ENCODE data around the gene HIF3A. TPM values are rescaled to one million over a fixed set of nuclear protein-coding genes. Genes with fewer than 3 reads are reported as not detected.
"Not testable (repeated sequence)": the region's sequence is repeated elsewhere in the genome, so short reads cannot be mapped to it uniquely, and the experiment has no call there.

Gene HIF3A
- total RNA-seq, 1 experiment from 2014 or later = 0.98 TPM

DNA sequence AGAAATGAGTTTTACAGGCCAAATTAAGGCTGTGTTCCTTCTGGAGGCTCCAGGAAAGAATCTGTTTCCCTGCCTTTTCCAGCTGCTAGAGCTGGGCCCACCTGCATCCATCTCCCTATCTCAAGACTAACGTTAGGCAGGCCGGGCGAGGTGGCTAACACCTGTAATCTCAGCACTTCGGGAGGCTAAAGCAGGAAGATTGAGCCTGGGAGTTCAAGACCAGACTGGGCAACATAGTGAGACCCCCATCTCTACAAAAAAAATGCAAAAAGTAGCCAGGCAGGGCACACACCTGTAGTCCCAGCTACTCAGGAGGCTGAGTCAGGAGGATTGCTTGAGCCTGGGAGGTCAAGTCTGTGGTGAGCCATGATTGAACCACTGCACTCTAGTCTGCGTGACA, 14.6 kb downstream of the HIF3A start:
- ChIA-PET CTCF (no interaction called here), RAD21 (ENCODE audit: low non-redundant PET in 1 of 2, low total read pairs in 2 of 2, uncharacterized antibody in 2 of 2, unreplicated experiment in 2 of 2) (no interaction called here), POLR2A (no interaction called here)
- Histone ChIP-seq H3K4me1 (ENCODE audit: control insufficient read depth in 1 of 2, insufficient read depth in 2 of 2, low read length in 2 of 2) (no peaks in the 10 kb centered on the region), H3K4me3 (replicated peaks in 1 of 2; ENCODE audit: low read depth in 1 of 2, low read length in 2 of 2) (no peak overlapping the region), H3K27ac (ENCODE audit: low read depth, low read length) (no peak overlapping the region), H3K27me3 (ENCODE audit: insufficient read depth, low read length) (no peaks in the 10 kb centered on the region), H2AFZ (ENCODE audit: low read depth, low read length, poor library complexity, severe bottlenecking) (no peak overlapping the region), H3K4me2 (ENCODE audit: low read length) (no peak overlapping the region), H3K79me2 (ENCODE audit: insufficient read depth, low read length) (no peaks in the 10 kb centered on the region), H3K9me3 (ENCODE audit: control insufficient read depth in 1 of 2, insufficient read depth in 1 of 2, low read depth in 1 of 2, low read length in 2 of 2) (peaks cover 6% of the 10 kb centered on the region in 2 experiments; a peak in 1 of 4 replicates), H3K9me2 (ENCODE audit: insufficient read depth) (no peaks in the 10 kb centered on the region), H4K20me1 (ENCODE audit: insufficient read depth) (no peaks in the 10 kb centered on the region), H3K9ac (ENCODE audit: low read length) (no peak overlapping the region), H3K36me3 (ENCODE audit: control insufficient read depth in 1 of 2, insufficient read depth in 2 of 2, low read length in 2 of 2) (no peaks in the 10 kb centered on the region)
- ATAC-seq (no peak), DNase-seq (ENCODE audit: low read depth, low spot score) (no peak)
- intact Hi-C loops (cut with micrococcal nuclease) = no loop called here
- no TSS peak for BruUV-seq (replicated peaks)
- no peak for TF ChIP-seq CEBPB (IDR thresholded peaks at IDR 0.05; ENCODE audit: low read depth)
- TF ChIP-seq FOSL1 (IDR thresholded peaks at IDR 0.05; ENCODE audit: low read depth) = no peak
- no peak for TF ChIP-seq SRF (IDR thresholded peaks at IDR 0.05; ENCODE audit: low read depth)
- TF ChIP-seq CBX3 (IDR thresholded peaks at IDR 0.05; ENCODE audit: low read depth) = no peak
- TF ChIP-seq, protein P1, sequence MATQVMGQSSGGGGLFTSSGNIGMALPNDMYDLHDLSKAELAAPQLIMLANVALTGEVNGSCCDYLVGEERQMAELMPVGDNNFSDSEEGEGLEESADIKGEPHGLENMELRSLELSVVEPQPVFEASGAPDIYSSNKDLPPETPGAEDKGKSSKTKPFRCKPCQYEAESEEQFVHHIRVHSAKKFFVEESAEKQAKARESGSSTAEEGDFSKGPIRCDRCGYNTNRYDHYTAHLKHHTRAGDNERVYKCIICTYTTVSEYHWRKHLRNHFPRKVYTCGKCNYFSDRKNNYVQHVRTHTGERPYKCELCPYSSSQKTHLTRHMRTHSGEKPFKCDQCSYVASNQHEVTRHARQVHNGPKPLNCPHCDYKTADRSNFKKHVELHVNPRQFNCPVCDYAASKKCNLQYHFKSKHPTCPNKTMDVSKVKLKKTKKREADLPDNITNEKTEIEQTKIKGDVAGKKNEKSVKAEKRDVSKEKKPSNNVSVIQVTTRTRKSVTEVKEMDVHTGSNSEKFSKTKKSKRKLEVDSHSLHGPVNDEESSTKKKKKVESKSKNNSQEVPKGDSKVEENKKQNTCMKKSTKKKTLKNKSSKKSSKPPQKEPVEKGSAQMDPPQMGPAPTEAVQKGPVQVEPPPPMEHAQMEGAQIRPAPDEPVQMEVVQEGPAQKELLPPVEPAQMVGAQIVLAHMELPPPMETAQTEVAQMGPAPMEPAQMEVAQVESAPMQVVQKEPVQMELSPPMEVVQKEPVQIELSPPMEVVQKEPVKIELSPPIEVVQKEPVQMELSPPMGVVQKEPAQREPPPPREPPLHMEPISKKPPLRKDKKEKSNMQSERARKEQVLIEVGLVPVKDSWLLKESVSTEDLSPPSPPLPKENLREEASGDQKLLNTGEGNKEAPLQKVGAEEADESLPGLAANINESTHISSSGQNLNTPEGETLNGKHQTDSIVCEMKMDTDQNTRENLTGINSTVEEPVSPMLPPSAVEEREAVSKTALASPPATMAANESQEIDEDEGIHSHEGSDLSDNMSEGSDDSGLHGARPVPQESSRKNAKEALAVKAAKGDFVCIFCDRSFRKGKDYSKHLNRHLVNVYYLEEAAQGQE (IDR thresholded peaks at IDR 0.05; ENCODE audit: low read depth) = no peak
- TF ChIP-seq JUND (IDR thresholded peaks at IDR 0.05) = no peak
- TF ChIP-seq ZFX (IDR thresholded peaks at IDR 0.05) = no peak

- H3K9me3 ChIP-seq (ENCODE audit: control insufficient read depth in 1 of 2, insufficient read depth in 1 of 2, low read depth in 1 of 2, low read length in 2 of 2); H3K27ac ChIP-seq (ENCODE audit: low read depth, low read length); H3K4me3 ChIP-seq (replicated peaks in 1 of 2; ENCODE audit: low read depth in 1 of 2, low read length in 2 of 2); DNase-seq (ENCODE audit: low read depth, low spot score); H2AFZ ChIP-seq (ENCODE audit: low read depth, low read length, poor library complexity, severe bottlenecking); H3K36me3 ChIP-seq (ENCODE audit: control insufficient read depth in 1 of 2, insufficient read depth in 2 of 2, low read length in 2 of 2); intact Hi-C loops (cut with micrococcal nuclease); ATAC-seq; POLR2A ChIA-PET; H3K4me2 ChIP-seq (ENCODE audit: low read length); H3K27me3 ChIP-seq (ENCODE audit: insufficient read depth, low read length); RAD21 ChIA-PET (ENCODE audit: low non-redundant PET in 1 of 2, low total read pairs in 2 of 2, uncharacterized antibody in 2 of 2, unreplicated experiment in 2 of 2); H3K9me2 ChIP-seq (ENCODE audit: insufficient read depth); H3K4me1 ChIP-seq (ENCODE audit: control insufficient read depth in 1 of 2, insufficient read depth in 2 of 2, low read length in 2 of 2); H4K20me1 ChIP-seq (ENCODE audit: insufficient read depth); H3K79me2 ChIP-seq (ENCODE audit: insufficient read depth, low read length); H3K9ac ChIP-seq (ENCODE audit: low read length); BruUV-seq (replicated peaks): not testable (repeated sequence)
- CTCF ChIA-PET = interaction anchor here (0.5 kb wide), 1 partner anchor 701 kb away, joined by 3 read pairs; no protein-coding TSS in a partner anchor
Observed at GRCh38 chr19:46313540-46314469, 17.0 kb downstream of the HIF3A start.

Measured in HCT116 (cell line).